HFFc6 (cell line): ENCODE data around the gene MARVELD1. TPM values are rescaled to one million over a fixed set of nuclear protein-coding genes. Genes with fewer than 3 reads are reported as not detected.

Source experiments
- DNase-seq: peaks from one replicate; pipeline ENCODE4 v3.0.0-alpha.2; 2018
- H3K27ac Mint-ChIP-seq: 2 replicates; pipeline ENCODE4 v1.8.0; 2020; ENCODE audit warnings: mild to moderate bottlenecking, mixed read lengths
- H3K27me3 Mint-ChIP-seq: 2 replicates; pipeline ENCODE4 v1.8.0; 2021; ENCODE audit warnings: mild to moderate bottlenecking, moderate library complexity, mixed read lengths; ENCODE audit not compliant: insufficient read depth
- H3K36me3 Mint-ChIP-seq: 2 replicates; pipeline ENCODE4 v1.8.0; 2021; ENCODE audit warnings: low read depth, mixed read lengths
- H3K4me1 Mint-ChIP-seq: 2 replicates; pipeline ENCODE4 v1.8.0; 2020; ENCODE audit warnings: low read depth, mixed read lengths
- H3K4me3 Mint-ChIP-seq: 2 replicates; pipeline ENCODE4 v1.8.0; 2020; ENCODE audit warnings: mild to moderate bottlenecking, moderate library complexity, mixed read lengths
- H3K9me3 Mint-ChIP-seq: 2 replicates; pipeline ENCODE4 v1.8.0; 2020; ENCODE audit warnings: mild to moderate bottlenecking, mixed read lengths
- CTCF ChIP-seq: fragments of 200-600 bp; sonication (generic); IDR thresholded peaks from 2 replicates; pipeline ENCODE4 v1.5.0; 2021; ENCODE audit warnings: antibody characterized with exemption, mild to moderate bottlenecking
- total RNA-seq, 6 experiments: library from RNA; stranded (reverse); fragmentation: NEBNext Ultra II Directional; extraction: Animal tissue kit (Norgen Biotek cat#: 25700); gene quantifications; 2 replicates in 1 of 6; 3 replicates in 5 of 6; pipeline ENCODE4 v1.2.3, GENCODE V29; 2021

The MARVELD1 gene
- total RNA-seq, 6 experiments from 2014 or later = 76.7 to 94.7 (median 80.9) TPM

- Mint-ChIP-seq H3K4me3 (no peak overlapping the region), H3K27ac (no peak overlapping the region), H3K9me3 (no peaks in the 10 kb centered on the region), H3K4me1 (peaks cover 14% of the 10 kb centered on the region), H3K27me3 (no peaks in the 10 kb centered on the region), H3K36me3 (peaks cover 38% of the 10 kb centered on the region)
- no peak for DNase-seq
- TF ChIP-seq CTCF = no peak
Measured at GRCh38 chr10:97743169-97743943, 29.8 kb downstream of the MARVELD1 start.

DNA sequence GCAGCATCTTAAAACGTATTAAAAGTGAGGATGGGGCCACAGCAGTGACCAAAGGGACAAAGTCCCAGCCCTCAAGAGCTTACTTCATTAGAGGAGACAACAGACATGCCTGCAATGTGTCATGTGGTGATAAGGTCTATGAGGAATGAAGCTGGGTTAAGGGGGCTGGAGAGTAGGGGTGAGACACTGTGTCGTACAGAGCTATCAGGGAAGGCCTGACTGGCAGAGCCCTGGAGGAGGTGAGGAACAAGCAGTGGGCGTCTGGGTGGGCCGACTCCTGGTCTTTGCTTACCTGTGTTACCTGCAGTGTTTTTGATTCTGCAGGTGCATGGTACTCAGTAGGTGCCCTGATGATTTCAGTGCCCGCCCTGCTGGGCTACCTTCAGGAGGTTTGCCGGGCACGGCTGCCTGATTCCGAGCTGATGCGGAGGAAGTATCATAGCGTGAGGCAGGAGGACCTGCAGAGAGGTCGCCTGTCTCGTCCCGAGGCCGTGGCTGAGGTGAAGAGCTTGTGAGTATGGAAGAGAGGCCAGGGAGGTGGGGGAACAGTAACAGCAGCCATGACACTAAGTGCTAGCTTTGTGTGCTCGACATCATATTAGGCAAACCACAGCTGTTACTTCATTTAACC, 31.0 kb downstream of the MARVELD1 start:
- Mint-ChIP-seq H3K9me3 (no peaks in the 10 kb centered on the region), H3K27ac (no peak overlapping the region), H3K4me1 (peaks cover 10% of the 10 kb centered on the region; the same call in 1 of the 2 replicates), H3K4me3 (no peak overlapping the region), H3K27me3 (no peaks in the 10 kb centered on the region), H3K36me3 (peaks cover 35% of the 10 kb centered on the region)
- DNase-seq = no peak
- no peak for TF ChIP-seq CTCF

DNA sequence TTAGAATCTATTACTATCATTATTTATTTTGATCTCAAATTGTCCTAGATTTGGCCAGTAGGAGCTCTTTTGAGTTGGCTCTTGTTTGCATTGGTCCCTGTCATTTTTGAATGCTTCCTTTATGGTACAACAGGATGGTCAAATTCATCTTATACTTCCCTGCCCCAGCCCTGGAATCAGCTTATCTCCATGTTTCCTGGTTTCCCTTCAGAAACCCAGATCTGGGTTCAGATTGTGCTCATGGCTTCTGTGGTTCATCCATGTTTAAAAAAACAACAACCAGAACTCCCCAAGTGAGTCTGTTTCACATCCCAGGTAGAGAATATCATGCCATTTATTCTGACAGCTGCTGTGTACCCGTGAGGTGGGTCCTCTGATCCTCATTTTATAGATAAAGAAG, 34.0 kb downstream of the MARVELD1 start:
- no peak for TF ChIP-seq CTCF
- H3K4me1 Mint-ChIP-seq = no peaks in the 10 kb centered on the region
- no peak overlapping the region for H3K4me3 Mint-ChIP-seq
- no peak overlapping the region for H3K27ac Mint-ChIP-seq
- H3K36me3 Mint-ChIP-seq = peaks cover 30% of the 10 kb centered on the region
- H3K9me3 Mint-ChIP-seq = no peaks in the 10 kb centered on the region
- H3K27me3 Mint-ChIP-seq = no peaks in the 10 kb centered on the region; the same call in 1 of the 2 replicates
- no peak for DNase-seq

DNA sequence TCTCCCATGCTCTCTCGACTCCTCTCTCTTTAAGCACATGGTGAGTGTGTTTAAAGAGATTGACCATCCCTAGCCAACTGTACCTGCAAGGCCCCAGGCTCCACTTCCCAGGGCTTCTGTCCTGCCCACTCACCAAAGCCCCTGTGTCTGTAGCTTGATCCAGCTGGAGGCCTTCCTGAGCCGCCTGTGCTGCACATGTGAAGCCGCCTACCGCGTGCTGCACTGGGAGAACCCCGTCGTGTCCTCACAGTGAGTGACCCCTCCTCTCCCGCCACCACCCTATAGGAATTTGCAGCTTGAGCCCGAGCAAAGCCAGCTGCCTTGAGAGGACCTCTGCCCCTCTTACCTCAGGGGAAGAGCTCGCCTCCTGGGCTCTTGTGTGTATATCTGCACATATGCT, 34.6 kb downstream of the MARVELD1 start:
- no peak overlapping the region for H3K4me3 Mint-ChIP-seq
- peaks cover 30% of the 10 kb centered on the region for H3K36me3 Mint-ChIP-seq
- TF ChIP-seq CTCF = no peak
- H3K27me3 Mint-ChIP-seq = no peaks in the 10 kb centered on the region; the same call in 1 of the 2 replicates
- no peaks in the 10 kb centered on the region for H3K9me3 Mint-ChIP-seq
- DNase-seq = no peak
- H3K27ac Mint-ChIP-seq = no peak overlapping the region; the same call in 1 of the 2 replicates
- H3K4me1 Mint-ChIP-seq = no peaks in the 10 kb centered on the region

GRCh38 chr10:97752956-97753355, 39.4 kb downstream of the MARVELD1 start:
- peaks cover 3% of the 10 kb centered on the region; the same call in 1 of the 2 replicates for H3K27me3 Mint-ChIP-seq
- peaks cover 27% of the 10 kb centered on the region for H3K36me3 Mint-ChIP-seq
- TF ChIP-seq CTCF = no peak
- DNase-seq = no peak
- no peaks in the 10 kb centered on the region for H3K9me3 Mint-ChIP-seq
- no peak overlapping the region for H3K27ac Mint-ChIP-seq
- H3K4me1 Mint-ChIP-seq = no peaks in the 10 kb centered on the region
- no peak overlapping the region for H3K4me3 Mint-ChIP-seq
